ENCODE measurements around the gene PI4KA.

DNA sequence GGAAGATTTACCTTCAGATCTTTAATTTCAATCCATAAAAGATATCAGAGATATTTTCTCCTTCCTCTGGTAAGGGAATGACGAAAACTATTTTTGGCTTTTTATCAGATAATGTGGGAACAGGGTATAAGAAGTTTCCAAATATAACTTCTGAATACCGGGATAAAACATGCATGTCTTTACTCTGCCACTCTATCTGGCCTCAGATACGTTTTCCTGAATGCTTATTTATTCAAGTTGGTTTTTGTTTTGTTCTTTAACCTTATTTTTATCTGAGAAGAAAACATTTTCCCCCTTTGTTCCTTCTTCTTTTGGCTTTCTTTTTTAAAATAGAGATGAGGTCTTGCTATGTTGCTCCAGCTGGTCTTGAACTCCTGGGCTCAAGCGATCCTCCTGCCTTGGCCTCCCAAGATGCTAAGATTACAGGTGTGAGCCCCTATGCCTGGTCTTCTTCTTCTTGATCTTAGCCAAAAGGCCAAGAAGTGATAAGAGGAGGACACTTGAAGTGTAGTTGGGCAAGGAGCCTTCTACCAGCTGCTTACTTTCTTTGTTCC, 83.2 kb downstream of the PI4KA start:
- TF ChIP-seq, protein P1, sequence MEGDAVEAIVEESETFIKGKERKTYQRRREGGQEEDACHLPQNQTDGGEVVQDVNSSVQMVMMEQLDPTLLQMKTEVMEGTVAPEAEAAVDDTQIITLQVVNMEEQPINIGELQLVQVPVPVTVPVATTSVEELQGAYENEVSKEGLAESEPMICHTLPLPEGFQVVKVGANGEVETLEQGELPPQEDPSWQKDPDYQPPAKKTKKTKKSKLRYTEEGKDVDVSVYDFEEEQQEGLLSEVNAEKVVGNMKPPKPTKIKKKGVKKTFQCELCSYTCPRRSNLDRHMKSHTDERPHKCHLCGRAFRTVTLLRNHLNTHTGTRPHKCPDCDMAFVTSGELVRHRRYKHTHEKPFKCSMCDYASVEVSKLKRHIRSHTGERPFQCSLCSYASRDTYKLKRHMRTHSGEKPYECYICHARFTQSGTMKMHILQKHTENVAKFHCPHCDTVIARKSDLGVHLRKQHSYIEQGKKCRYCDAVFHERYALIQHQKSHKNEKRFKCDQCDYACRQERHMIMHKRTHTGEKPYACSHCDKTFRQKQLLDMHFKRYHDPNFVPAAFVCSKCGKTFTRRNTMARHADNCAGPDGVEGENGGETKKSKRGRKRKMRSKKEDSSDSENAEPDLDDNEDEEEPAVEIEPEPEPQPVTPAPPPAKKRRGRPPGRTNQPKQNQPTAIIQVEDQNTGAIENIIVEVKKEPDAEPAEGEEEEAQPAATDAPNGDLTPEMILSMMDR (conservative IDR thresholded peaks at IDR 0.05; ENCODE audit: low read depth, low read length): no peak
- no peak for TF ChIP-seq EZH2 (IDR thresholded peaks at IDR 0.05; ENCODE audit: borderline replicate concordance, low read depth, low read length, poor library complexity, severe bottlenecking)
